Mesendoderm (in vitro differentiated cells): ENCODE measurements around the gene PLEKHG4B.
"Not testable (repeated sequence)": the region's sequence is repeated elsewhere in the genome, so short reads cannot be mapped to it uniquely, and the experiment has no call there.

Experiments
- DNase-seq: peaks from one replicate; pipeline ENCODE4 v3.0.0; 2013
- H2AK5ac ChIP-seq: 2 replicates; pipeline ENCODE4 v1.6.1; 2013; ENCODE audit warnings: low read length, inconsistent platforms
- H2BK120ac ChIP-seq: 2 replicates; pipeline ENCODE4 v1.6.1; 2013; ENCODE audit warnings: low read depth, mild to moderate bottlenecking, low read length, moderate library complexity, mixed read lengths
- H2BK15ac ChIP-seq: replicated peaks from 2 replicates; pipeline ENCODE4 v1.6.1; 2013; ENCODE audit warnings: low read depth, mild to moderate bottlenecking, moderate library complexity
- H2BK5ac ChIP-seq: 2 replicates; pipeline ENCODE4 v1.6.1; 2013; ENCODE audit warnings: low read length, inconsistent platforms
- H3K18ac ChIP-seq: 2 replicates; pipeline ENCODE4 v1.6.1; 2013; ENCODE audit warnings: mild to moderate bottlenecking, low read length, mixed read lengths
- H3K23ac ChIP-seq: one replicate; pipeline ENCODE4 v1.6.1; 2013; ENCODE audit warnings: low read length
- H3K27ac ChIP-seq: 2 replicates; pipeline ENCODE4 v1.5.1; 2013; ENCODE audit warnings: low read depth, mild to moderate bottlenecking, inconsistent platforms, low read length, moderate library complexity
- H3K27me3 ChIP-seq: 2 replicates; pipeline ENCODE4 v1.6.1; 2013; ENCODE audit warnings: low read length, control low read depth, mild to moderate bottlenecking, inconsistent platforms; ENCODE audit not compliant: insufficient read depth, poor library complexity
- H3K36me3 ChIP-seq: 2 replicates; pipeline ENCODE4 v1.6.1; 2013; ENCODE audit warnings: low read length, inconsistent platforms; ENCODE audit not compliant: control insufficient read depth, insufficient read depth
- H3K4ac ChIP-seq: one replicate; pipeline ENCODE4 v1.6.1; 2013; ENCODE audit warnings: low read depth, mild to moderate bottlenecking, low read length, moderate library complexity
- H3K4me1 ChIP-seq: 2 replicates; pipeline ENCODE4 v1.6.1; 2013; ENCODE audit warnings: low read depth, low read length, inconsistent platforms; ENCODE audit not compliant: control insufficient read depth
- H3K4me2 ChIP-seq: 2 replicates; pipeline ENCODE4 v1.6.1; 2013; ENCODE audit warnings: low read length
- H3K4me3 ChIP-seq: 2 replicates; pipeline ENCODE4 v1.5.1; 2013; ENCODE audit warnings: mild to moderate bottlenecking, low read length
- H3K56ac ChIP-seq: one replicate; pipeline ENCODE4 v1.6.1; 2013; ENCODE audit warnings: low read length
- H3K79me1 ChIP-seq: 2 replicates; pipeline ENCODE4 v1.6.1; 2013; ENCODE audit warnings: low read length, inconsistent platforms
- H3K79me2 ChIP-seq: 2 replicates; pipeline ENCODE4 v1.6.1; 2013; ENCODE audit warnings: mild to moderate bottlenecking, low read length; ENCODE audit not compliant: control insufficient read depth, insufficient read depth
- H3K9ac ChIP-seq: 2 replicates; pipeline ENCODE4 v1.6.1; 2013; ENCODE audit warnings: low read length, inconsistent platforms
- H4K5ac ChIP-seq: one replicate; pipeline ENCODE4 v1.6.1; 2013; ENCODE audit warnings: low read length
- H4K8ac ChIP-seq: one replicate; pipeline ENCODE4 v1.6.1; 2013; ENCODE audit warnings: low read depth, mild to moderate bottlenecking, control low read depth, low read length, moderate library complexity
- WGBS: extraction: QIAGEN DNeasy Blood & Tissue Kit; methylation state at CpG from one replicate; pipeline ENCODE4 v1.1.7; 2013; ENCODE audit warnings: low lambda C conversion rate, missing lambda C conversion rate; ENCODE audit not compliant: insufficient coverage; ENCODE audit errors: extremely low coverage; 5-methylcytosine and 5-hydroxymethylcytosine counted together

Gene PLEKHG4B

DNA sequence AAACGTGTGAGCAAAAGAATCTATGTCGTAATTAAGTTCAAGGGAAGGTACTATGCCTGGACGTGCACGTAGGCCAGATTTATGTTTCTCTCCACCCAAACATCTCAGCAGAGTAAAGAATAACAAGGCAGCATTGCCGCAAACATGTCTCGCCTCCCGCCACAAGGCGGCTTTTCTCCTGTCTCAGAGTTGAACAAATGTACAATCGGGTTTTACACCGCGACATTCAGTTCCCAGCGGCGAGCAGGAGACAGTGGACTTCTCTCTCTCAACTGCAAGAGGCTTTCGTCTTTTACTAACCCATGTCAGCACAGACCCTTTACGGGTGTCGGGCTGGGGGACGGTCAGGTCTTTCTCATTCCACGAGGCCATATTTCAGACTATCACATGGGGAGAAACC, 105.1 kb downstream of the PLEKHG4B start:
- not testable (repeated sequence) for H3K36me3 ChIP-seq, H3K4me2 ChIP-seq, H3K4me1 ChIP-seq, H3K4me3 ChIP-seq, H2BK15ac ChIP-seq, H3K56ac ChIP-seq, H3K23ac ChIP-seq, H3K4ac ChIP-seq, H3K27ac ChIP-seq, H3K79me2 ChIP-seq, H4K8ac ChIP-seq, H3K79me1 ChIP-seq, H4K5ac ChIP-seq, H3K9ac ChIP-seq, DNase-seq, H2BK120ac ChIP-seq, H3K27me3 ChIP-seq, H3K18ac ChIP-seq, H2BK5ac ChIP-seq, H2AK5ac ChIP-seq
- no CpG with 5 or more reads among the region's 18 CpGs for WGBS

DNA sequence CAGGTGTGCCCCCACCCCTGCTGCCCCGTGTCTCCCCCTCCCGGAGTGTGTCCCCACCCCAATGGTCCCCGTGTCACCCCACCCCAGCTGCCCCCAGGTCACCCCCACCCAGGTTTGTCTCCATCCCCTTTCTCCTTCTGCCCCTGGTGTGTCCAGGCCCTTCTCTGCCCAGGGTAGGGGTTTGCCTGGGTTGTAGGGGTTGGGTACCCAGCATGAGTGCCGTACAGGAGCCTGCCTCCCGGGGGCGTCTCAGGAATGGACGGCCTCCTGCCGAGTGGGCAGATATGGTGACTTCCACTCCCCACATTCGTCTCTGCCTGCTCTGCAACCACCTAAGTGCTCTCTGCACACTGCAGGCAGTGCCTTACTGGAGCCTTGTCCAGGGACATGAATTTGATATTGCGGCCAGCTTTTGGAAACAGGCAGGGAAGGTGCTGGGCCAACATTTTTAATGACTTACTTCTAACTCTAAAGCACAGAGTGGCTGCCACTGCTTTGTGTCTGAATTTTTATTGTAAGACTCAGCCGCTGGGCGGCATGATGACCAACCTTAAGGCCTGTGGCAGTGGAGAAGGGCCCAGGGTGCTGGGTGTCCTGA, 106.0 kb downstream of the PLEKHG4B start:
- H4K5ac ChIP-seq, result no peak overlapping the region
- no peak overlapping the region for H2BK15ac ChIP-seq
- no peaks in the 10 kb centered on the region for H3K36me3 ChIP-seq
- H3K27ac ChIP-seq, result no peak overlapping the region
- H3K4ac ChIP-seq, result no peak overlapping the region
- no peak overlapping the region for H3K18ac ChIP-seq
- no CpG with 5 or more reads among the region's 12 CpGs for WGBS
- no peak overlapping the region for H2BK5ac ChIP-seq
- DNase-seq, result no peak
- no peak overlapping the region for H2BK120ac ChIP-seq
- H4K8ac ChIP-seq, result no peak overlapping the region
- H3K79me2 ChIP-seq, result no peaks in the 10 kb centered on the region
- no peaks in the 10 kb centered on the region for H3K4me1 ChIP-seq
- H3K4me2 ChIP-seq, result no peak overlapping the region
- no peak overlapping the region for H3K9ac ChIP-seq
- H3K23ac ChIP-seq, result no peak overlapping the region
- peaks cover 2% of the 10 kb centered on the region for H3K79me1 ChIP-seq
- H2AK5ac ChIP-seq, result no peak overlapping the region
- H3K56ac ChIP-seq, result no peak overlapping the region
- H3K27me3 ChIP-seq, result no peaks in the 10 kb centered on the region
- H3K4me3 ChIP-seq, result no peak overlapping the region

DNA sequence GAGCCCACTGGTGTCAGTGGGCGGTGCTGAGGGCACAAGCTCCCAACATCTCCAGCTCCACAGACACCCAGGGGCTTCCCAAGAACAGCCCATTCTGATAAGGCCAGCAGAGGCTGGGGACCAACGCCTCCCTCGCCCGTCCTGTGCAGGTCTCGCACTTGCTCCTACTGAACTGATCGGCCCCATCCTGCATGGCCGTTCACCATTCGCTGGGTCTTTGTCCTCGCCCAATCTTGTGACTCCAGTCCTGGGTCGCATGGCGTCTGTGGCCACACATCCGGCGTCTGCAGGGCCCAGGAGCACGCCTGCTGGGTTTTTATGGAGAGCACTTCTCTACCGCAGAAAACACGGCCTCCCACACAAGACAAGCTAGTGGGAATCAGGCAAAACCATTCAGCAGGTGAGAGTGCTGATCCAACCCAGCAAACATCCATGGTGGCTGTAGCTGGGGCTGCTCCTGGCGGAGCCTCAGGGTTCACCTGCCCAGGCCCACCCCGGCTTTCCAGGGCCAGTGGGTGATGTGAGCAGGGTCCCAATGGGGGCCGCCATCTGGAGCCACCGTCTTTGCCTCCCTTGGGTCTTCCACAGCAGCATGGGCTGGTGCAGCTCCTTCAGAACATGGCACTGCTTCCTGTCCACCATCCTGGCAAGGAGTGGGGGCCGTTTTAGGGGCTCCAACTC, 106.7 kb downstream of the PLEKHG4B start:
- no peak overlapping the region for H3K9ac ChIP-seq
- no peak overlapping the region for H2BK5ac ChIP-seq
- no peak overlapping the region for H3K4ac ChIP-seq
- peaks cover 2% of the 10 kb centered on the region for H3K79me1 ChIP-seq
- H3K4me1 ChIP-seq, result no peaks in the 10 kb centered on the region
- WGBS, result no CpG with 5 or more reads among the region's 21 CpGs
- no peaks in the 10 kb centered on the region for H3K36me3 ChIP-seq
- no peak overlapping the region for H3K4me3 ChIP-seq
- no peak overlapping the region for H2AK5ac ChIP-seq
- H2BK120ac ChIP-seq, result no peak overlapping the region
- H3K79me2 ChIP-seq, result no peaks in the 10 kb centered on the region
- no peak overlapping the region for H3K4me2 ChIP-seq
- H4K8ac ChIP-seq, result no peak overlapping the region
- H3K18ac ChIP-seq, result no peak overlapping the region
- H3K56ac ChIP-seq, result no peak overlapping the region
- DNase-seq, result no peak
- no peak overlapping the region for H3K27ac ChIP-seq
- H3K23ac ChIP-seq, result no peak overlapping the region
- H2BK15ac ChIP-seq, result no peak overlapping the region
- H3K27me3 ChIP-seq, result no peaks in the 10 kb centered on the region
- H4K5ac ChIP-seq, result no peak overlapping the region

DNA sequence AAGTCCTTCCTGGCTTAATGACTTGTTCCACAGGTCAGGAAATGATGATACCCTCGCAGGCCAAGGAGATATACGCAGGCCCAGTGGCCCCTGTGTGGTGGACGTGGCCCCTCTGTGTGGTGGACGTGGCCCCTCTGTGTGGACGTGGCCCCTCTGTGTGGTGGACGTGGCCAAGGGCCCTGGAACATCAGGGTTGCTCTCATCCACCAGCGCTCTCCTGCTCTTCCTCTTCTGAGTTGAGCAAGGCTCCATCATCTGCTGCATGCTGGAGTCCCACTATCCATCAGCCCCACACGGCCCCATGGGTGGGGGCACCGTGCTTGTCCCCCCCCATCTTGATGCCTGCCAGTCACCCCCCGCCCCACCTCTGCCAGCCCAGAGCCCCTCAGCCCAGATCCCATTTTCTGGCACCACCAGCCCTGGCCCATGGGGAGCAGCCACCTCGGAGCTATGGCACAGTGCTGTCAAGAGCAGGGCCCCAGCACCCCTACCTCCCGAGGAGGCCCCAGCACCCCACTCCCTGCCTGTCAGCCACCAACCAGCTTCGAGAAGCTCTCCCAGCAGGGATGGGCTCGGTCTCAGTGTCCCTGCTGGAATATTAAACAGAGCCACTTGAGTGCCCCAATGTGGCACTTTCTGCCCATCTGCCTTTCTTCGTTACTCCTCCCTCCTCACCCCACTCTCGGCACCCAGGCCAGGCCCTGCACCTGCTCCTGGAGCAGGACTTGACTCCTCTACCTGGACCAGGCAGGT, 107.4 kb downstream of the PLEKHG4B start:
- no peak overlapping the region for H3K23ac ChIP-seq
- H3K4me3 ChIP-seq, result no peak overlapping the region
- H3K4ac ChIP-seq, result no peak overlapping the region
- peaks cover 2% of the 10 kb centered on the region for H3K79me1 ChIP-seq
- no CpG with 5 or more reads among the region's 16 CpGs for WGBS
- no peak overlapping the region for H2BK5ac ChIP-seq
- no peak overlapping the region for H2AK5ac ChIP-seq
- no peak overlapping the region for H4K8ac ChIP-seq
- DNase-seq, result no peak
- no peak overlapping the region for H3K18ac ChIP-seq
- no peaks in the 10 kb centered on the region for H3K27me3 ChIP-seq
- H3K27ac ChIP-seq, result no peak overlapping the region
- H3K4me2 ChIP-seq, result no peak overlapping the region
- H3K56ac ChIP-seq, result no peak overlapping the region
- no peaks in the 10 kb centered on the region for H3K4me1 ChIP-seq
- H3K9ac ChIP-seq, result no peak overlapping the region
- H2BK15ac ChIP-seq, result no peak overlapping the region
- H4K5ac ChIP-seq, result no peak overlapping the region
- H2BK120ac ChIP-seq, result no peak overlapping the region
- peaks cover 2% of the 10 kb centered on the region for H3K36me3 ChIP-seq
- no peaks in the 10 kb centered on the region for H3K79me2 ChIP-seq

DNA sequence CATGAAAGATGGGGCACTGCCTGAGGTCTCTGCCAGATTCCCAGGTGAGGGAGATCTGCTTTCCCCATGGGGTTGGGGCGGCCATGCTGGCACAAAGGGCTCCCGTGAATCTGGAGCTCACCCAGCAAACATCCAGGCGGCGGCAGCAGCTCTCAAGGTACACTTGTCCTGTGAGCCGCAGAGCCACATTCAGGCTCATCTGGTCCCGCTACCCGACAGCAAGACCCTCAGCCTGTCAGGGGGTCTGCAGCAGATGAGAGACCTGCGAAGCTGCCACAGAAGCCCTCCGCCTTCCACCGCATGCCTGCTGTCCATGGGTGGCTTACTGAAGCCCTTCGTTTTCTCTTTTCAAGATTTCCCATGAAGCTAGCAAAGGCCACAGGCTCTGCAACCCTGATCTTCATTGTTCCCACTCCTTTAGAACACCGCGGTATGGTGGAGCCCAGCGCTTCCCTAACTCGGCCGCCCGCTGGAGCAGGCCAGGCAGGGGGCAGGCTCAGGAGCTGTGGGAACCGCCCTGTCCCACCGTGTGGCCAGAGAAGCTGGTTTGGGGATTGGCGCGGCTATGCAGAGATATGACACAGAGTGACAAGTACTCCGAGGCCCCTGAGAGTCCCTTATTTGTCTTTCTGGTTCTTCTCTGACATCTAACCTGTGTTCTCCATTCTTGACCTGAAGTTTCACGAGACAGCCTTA, 108.1 kb downstream of the PLEKHG4B start:
- Histone ChIP-seq H4K8ac (no peak overlapping the region), H4K5ac (no peak overlapping the region), H3K4me3 (no peak overlapping the region), H3K4me1 (no peaks in the 10 kb centered on the region), H3K27me3 (no peaks in the 10 kb centered on the region), H3K79me1 (peaks cover 2% of the 10 kb centered on the region), H3K18ac (no peak overlapping the region), H2BK5ac (no peak overlapping the region), H3K4me2 (no peak overlapping the region), H3K27ac (no peak overlapping the region), H3K36me3 (peaks cover 2% of the 10 kb centered on the region), H3K23ac (no peak overlapping the region), H3K9ac (no peak overlapping the region), H2BK120ac (no peak overlapping the region), H3K79me2 (no peaks in the 10 kb centered on the region), H2AK5ac (no peak overlapping the region), H3K4ac (no peak overlapping the region), H3K56ac (no peak overlapping the region), H2BK15ac (no peak overlapping the region)
- no peak for DNase-seq
- WGBS, result no CpG with 5 or more reads among the region's 23 CpGs
